Measurements from ENCODE around the gene SLC22A23.

Gene SLC22A23

DNA sequence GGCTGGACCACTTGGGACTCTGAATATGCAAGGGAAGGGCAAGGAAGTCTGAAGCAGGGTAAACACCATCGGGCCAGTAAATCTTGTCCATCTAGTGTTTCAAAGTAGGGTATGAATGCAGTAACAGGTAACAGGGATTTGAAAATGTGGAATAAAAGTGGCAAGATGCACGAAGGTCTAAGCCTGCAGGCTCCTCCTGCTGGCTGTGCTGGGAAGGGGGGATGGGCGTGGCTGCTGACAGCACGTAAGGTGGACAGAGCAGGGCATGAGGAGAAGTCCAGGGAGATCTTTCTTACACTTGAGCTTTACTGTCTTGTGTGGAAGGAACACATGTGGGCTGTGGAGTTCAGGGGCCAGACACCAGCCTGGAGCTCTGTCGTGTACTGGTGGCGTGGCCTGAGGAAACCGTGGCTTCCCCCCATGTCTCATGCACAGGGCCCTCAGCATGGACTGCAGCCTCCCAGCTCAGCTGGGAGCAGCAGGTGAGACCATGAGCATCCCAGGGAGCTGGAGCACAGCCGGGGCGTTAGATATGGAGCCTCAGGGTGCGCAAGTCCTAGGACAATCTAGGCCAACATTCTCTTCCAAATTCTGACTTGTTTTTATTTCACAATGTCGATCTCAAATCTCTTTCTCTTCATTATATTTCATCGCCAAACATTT lies 84.5 kb downstream of the SLC22A23 start:
- peak in 2 of 51 donors; percentile 16 to 23 for DNase-seq

DNA sequence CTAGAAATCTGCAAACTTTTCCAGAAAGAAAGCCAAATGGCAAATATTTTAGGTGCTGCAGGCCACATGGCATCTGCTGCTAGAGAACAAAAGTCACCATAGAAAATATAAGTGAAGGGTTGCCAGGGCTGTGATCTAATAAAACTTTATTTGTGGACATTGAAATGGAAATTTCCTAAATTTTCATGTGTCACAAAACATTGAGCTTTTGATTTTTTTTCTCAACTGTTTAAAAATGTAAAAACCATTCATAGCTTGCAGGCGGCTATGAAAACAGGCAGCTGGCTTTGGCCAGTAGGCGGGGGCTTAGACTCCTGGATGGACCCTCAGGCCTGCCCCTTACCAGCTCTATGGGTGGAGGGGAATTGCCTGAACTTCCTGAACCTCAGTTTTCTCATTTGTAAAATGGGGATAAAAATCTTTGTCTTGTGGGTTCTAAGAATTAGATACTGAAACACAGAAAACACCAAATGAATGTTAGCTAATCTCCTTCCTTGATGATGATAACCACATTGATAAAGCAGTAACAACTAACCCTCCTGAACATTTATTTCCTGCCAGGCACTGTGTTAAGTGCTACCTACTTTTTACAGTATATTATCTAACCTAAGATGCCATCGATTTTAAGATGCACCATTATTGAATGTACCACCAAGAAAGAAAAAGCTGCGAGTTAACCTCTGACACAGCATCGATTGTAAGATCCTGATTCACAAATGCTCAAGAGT lies 85.5 kb downstream of the SLC22A23 start:
- DNase-seq: no peak

DNA sequence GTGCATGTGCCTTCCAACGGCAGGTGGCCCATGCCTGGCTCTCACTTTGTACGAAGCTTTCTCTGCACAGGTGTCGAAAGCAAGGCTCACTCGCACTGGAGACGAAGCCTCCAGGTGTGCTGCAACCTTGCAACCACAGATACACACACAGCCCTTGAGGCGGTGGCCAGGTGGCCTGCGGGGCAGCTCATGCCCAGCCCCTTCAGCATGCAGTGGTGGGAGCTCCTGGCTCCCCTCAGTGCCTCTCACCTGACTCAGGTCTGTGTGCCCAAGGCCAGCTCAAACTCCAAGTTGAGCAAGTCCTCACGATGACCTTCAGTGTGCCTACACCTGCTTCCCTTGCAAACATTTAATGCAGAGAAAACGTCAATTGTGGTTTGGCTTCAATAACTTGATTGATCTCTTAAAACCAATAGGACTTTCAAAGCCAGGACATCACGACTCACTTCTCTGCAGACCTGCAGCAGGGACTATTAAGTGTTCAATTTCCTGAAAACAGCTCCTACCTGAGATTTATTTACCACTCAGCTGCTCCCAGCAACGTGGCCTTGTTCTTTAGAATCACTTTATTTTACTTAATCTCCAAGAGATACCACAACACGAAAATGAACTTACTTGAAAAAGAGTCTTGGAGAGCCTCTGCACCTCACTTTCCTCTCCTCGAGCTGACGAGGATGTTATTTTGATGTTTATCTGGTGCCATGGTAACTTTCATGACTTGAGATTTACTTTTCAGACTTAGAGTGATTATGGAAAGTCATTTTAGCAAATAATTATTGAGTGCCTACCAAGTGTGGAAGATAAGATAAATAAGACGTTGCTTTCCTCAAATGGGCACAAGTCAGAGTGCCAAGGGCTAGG lies 86.3 kb downstream of the SLC22A23 start:
- no peak for DNase-seq

DNA sequence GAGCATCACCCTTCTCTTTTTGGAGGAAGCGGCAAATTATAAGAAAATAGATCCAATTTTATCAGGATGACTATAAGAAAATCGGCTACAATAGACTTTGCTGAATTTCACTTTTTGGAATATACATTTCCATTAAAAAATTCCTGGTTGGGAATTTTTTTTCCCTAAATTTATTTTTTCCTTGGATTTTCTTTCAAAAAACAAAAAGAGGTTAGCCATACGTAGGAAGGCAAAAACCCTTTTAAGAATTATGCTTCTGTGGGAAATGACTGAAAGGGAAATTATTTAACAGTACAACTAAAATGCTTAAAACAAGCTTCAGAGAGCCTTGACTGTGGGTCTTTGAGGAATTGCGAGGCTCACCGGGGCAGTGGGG lies 86.9 kb downstream of the SLC22A23 start:
- no peak for DNase-seq

DNA sequence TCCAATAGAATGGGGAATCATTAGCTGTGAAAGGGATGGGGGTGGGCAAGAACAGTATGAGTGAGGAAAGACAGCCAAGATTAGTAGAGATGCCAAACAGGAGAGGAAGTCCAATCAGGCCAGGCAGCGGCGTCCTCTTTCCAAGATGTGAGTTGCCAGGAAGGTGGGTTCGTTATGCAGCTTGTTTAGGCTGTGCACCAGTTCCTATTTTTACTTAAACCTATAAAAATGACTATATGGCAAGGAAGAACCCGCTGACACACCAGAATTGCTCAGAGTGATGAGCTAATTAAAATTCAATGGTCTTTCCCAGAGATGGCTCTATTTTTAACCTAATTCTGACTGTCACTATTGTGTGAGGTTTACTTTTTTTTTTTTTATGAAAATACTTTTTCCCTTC lies 88.2 kb downstream of the SLC22A23 start:
- peak in 3 of 51 donors; percentile 20 to 26 (median 22) for DNase-seq

DNA sequence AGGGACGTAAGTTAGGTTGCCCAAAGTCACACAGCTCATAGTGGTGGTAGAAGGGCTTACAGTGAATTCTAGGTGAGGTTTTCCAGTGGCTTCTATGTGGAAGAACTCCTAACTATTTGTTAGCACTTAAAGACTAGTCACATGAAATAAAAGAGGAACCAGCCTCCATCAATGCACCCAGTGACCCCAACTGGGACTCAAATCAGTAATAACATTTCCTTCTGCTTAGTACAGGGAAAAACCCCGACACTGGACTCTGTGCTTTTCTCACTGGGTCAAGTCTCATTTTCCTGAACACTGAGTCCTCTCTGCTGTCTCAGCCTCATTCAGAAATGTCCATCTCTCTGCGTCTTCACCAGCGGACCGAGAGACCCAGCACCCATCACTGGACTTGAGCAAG lies 89.2 kb downstream of the SLC22A23 start:
- DNase-seq: no peak

DNA sequence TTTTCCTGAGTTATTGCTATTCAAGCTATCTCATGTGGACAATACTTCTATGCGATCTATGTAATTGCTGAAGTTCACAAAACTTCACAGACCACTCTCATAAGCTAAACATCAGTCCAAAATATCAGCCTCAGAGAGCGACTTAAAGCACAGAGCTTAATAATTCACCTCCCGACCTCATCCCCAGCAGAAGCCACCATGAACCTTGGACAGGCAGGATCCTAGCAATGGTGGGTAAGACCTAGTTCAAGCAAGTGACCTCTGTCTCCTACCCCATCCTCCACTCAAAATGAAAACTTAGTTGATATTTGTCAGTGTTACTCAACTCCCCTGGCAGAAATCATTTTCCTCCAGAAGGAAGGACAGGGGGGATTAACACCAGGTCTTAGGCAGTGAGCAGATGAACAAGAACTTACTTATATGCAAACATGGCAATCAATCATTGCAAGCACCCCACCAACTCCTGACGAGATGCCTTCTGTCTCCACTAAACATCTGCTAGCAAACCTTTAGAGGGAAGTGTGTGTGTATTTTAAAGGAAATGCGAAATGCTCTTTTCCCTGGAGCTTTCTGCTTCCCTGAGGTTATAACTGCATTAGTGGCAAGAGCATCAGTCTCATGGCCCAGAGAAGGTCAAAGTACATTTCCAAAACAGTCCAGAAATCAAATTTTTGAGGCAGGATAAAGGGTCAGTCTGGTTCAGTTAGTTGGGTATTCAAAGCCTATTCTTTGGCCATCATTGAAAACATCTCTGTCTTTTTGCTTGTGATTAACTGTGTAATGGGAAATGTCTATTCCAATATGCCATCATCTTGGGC lies 90.0 kb downstream of the SLC22A23 start:
- DNase-seq: no peak

DNA sequence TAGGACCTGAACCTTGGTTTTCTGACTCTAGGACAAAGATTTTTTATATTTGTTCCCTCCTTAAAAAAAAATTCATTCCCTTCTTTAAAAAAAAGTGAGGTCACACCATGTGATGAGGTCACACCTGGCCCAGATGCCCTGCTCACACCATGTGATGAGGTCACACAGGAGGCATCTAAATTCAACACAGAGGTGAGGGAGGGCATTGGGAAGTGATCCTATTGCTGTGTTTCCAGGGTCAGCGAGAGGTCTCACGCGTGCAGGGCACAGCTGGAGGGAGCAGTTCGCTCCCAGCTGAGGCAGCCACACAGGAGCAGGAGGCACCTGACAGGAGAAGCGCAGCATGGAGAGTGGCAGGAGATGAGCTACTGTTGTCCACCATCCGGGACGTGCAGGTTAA lies 92.5 kb downstream of the SLC22A23 start:
- DNase-seq: no peak

DNA sequence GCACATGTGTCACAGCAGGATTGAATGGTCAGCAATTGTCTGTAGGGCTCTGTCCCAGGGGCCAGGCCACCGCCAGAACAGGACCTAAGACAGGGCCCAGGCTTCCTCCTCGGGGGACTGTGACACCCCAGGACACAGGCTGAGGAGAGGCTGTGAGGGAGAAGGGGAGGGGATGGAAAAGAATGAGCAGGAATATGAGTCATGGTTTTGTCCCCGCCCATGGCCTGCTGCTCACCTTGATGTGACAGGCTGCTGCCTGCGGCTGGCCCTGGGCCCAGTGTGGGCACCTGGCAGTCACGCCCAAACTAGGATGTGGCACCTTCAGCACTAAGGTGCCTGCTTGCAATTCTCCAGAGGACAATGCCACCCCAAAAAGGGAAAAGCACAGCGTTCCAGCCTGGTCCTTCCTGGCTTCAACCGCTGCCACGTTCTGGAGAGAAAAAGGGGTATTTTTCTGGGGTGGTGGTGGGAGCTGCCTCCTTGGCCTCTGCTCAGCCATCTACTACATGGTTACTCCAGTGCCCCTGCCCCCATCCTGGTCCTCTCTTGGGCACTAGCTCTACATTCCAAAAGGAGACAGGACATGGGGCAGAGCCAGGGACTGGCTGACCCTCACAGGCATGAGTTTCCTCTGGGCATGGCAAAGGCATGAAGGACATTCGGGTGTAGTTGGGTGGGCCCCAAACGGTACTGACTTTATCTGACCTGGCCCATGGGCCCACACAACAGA lies 93.4 kb downstream of the SLC22A23 start:
- peak in 1 of 51 donors; percentile 14 for DNase-seq

DNA sequence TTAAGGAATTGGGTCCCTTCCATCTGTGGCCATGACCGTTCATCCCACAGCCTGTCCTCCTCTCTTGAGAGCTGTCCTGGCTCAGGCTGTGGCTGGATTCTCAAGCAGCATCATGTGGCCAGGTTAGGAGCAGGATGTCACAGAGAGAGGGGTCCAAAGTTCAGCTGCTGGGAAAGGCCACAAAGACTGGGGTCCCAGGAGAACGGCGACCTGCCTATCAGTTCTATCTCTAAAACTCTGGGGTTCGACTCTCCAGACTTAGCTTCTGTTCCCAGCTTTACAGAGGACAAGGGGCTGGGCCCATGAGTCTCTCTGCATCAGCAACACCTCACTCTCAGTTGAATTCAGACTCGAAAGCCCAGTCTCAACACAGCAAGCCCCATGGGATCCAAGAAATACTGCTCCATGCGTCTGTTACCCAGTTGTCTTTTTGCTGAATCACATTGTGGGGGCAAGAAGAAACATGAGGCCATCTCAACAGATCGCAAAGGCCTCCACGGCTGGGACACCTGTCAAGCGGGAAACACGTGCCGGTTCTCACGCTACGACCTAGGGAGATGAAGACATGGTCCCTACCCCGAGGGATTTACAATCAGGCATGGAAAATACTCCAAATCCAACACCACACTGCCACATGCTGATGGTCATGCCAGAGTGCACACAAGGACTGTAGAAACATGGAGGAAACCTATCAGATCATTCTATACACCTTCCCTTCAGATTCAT lies 95.4 kb downstream of the SLC22A23 start:
- no peak for DNase-seq

DNA sequence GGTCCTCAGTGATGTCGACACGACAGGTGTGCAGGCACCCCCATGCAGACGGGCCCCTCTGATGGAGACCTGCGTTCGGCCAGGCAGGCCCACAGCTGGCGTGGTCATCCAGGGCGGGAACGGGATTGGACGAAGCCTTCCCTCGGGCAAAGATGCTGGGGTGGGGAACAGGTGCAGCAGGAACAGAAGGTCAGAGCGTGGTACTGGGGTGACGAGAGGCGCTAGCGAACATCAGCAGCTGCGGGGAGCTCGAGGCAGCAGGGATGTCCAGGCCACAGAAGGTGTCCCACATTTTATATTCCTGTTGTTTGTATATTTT lies 96.2 kb downstream of the SLC22A23 start:
- no peak for DNase-seq

DNA sequence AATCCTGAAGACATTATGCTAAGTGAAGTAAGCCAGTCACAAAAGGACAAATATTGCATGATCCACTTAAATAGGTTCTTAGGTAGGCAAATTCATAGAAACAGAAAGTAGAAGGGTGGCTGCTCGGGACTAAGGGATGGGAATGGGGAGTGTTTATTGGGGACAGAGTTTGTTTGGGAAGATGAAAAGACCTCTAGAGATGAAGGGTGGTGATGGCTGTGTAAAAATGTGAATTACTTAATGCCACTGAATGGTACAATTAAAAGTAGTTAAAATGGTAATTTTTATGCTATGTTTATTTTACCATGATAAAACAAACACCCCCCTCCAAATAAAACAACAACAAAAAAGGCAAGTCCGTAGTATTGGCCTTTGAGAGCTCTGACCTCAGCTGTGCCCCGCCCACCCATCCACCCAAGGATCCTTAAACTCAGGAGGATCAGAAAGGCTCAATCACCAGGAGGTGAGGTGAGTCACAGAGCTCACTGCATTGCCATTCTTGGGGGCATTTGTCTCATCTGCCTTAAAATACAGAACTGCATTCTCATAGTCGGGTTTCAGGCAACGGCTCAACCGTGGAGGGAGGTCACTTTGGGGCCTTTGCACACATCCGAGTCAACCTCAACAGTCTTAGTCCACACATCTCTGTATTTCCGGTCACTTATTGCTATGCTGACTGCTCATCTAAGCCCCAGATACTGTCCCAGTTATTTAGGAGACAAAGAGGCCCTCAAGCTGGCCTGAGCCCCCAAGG lies 96.7 kb downstream of the SLC22A23 start:
- no peak for DNase-seq

DNA sequence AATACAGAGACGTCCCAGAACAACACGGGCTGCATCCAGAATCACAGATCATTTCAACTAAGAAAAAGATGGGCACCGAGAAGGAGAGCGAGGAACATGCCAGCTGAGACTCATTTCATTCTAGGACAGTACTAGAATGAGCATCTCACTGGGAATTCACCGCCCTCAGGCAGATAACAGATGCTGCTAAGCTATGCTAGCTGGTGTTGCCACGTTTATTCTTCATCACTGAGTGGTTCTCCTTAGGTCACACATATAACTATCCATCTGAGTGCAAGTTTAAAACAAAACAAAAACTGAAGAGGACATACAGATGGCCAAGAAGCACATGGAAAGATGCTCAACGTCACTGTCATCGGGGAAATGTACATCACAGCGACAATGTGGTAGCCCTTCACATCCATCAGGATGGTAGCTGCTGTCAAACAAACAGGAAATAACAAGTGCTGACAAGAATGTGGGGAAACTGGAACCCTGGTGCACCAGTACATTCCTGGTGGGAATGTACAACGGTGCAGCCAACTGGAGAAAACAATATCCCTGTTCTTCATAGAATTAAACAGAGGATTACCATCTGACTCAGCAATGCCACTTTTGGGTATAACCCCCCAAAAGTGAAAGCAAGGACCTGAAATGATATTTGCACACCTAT lies 97.6 kb downstream of the SLC22A23 start:
- peak in 2 of 51 donors; percentile 25 to 74 for DNase-seq

DNA sequence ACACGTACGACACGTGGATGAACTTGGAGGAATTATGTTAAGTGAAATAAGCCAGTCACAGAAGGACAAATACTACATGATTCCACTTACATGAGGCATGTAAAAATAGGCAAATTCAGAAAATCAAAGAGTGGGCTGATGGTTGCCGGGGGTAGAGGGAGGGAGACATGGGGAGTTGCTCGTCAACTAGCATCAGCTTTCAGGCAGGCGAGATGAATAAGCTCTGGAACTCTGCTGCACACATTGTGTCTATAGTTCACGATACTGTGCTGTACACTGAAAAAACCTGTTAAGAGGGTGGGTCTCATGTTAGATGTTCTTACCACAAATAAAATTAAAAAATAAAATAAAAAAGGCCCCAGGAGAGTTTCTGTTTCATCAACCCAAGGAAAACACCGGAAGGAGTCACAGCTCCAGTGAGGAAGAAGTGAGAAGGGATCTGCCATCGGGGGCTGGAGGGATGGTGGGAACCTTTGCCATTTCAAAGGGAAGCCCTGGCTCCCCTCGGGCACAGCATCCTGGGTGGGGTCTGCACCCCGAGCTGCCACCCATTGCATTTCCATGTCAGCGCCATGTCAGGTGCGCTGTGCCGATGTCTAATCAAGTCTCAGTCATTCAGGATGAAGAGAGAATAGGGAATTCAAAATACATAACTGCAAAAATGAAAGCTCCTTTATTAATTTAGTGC lies 98.3 kb downstream of the SLC22A23 start:
- DNase-seq: peak in 2 of 51 donors; percentile 50 to 74

DNA sequence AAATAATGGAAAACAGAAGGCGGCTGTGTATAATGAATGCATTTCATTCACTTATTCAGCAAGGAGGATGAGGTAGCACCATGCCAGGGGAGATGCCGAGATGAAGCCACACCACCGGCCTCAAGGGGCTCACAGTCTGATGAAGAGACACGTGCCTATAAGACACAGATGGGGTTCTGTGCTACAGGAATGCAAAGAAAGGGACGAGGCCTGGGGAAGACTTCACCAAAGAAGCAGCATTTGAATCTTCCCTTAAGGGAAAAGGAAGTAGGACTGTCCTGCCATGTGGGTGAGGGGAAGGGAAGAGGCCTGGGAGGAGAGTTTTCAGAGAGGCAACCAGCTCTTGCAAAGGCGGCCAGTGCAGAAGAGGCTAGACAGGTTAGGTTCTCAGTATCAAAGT lies 99.2 kb downstream of the SLC22A23 start:
- DNase-seq: peak in 3 of 51 donors; percentile 23 to 51 (median 48)

DNA sequence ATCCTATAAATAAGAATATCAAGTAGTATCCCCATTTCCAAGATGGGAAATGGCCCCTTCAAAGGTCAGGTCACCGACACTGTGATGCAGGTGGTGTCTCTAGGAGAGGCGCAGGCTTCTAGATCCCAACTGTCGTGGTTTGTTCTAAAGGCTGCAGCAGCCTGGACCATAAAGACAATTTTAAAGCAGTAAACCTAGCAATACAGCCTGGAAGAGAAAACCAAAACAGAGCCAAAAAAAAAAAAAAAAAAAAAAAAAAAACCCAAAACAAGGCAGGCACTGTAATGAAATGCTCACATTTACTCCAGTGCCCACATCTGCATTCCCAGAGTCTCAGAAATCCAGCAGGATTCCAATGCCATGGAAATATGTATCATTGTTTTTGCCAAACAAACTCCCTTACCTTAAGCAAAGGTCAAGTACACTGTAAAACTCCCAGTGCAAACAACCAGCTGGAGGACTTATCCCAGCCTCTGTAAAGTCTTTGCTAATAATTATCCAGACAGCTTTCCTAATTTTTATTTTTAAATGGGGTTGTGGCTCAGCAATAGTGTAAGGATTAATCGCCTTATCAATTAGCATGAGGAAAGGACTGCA lies 99.9 kb downstream of the SLC22A23 start:
- DNase-seq: peak in 2 of 51 donors; percentile 51 to 56

DNA sequence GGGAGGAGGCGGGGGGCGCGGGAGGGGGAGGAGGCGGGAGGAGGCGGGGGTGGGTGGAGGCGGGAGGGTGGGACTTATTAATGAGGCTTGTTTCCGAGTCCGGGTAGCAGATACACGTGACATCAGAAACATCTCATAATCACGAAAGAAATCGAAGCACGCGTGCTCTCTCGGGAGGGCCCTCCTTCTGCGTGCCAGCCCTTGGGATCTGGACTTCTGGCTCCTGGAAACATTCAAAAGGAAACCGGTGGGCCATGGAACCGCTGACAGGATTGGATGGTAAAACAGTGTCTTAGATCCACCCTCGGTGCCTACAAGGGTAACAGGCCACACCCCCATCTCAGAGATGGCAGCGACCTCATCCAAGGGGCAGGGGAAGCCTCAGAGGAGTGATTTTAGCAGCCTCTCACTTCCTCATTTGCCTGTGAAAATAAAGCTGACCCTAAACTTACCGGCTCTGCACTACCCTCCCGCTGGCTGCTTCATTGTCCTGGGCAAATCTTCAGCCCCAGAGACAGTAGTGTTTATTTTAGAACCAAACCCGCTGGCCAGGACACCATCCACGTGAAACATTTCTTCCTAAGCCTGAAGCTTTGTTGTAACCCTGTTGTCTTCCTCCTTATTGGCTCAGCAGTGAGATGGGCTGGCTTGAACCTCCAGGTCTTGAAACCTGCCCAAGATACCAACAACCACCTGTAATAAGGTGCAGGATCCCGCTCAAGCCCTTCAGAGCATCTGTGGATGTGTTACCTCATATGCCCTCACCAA lies 100.6 kb downstream of the SLC22A23 start:
- DNase-seq: peak in 43 of 51 donors; percentile 31 to 88 (median 59)

Measured in hypothalamus (tissue), 51 donors.